Body of pancreas (tissue), 4 donors: ENCODE data around the gene ODF2L. TPM values are rescaled to one million over a fixed set of nuclear protein-coding genes. Genes with fewer than 3 reads are reported as not detected.

ENCODE experiments used
- ATAC-seq: fragments of 150-250 bp; one replicate; pipeline ENCODE4 v1.9.1; 2016
- DNase-seq, 4 donors: peaks; one replicate each; pipeline ENCODE4 v3.0.0-alpha.2; 2019
- H3K27ac ChIP-seq, 4 donors: fragments of 200-600 bp; sonication (generic); 1 replicate in 3 of 4; 2 replicates in 1 of 4; pipeline versions ENCODE4 v1.5.1 to v1.6.1; 2016 to 2019; ENCODE audit warnings: mild to moderate bottlenecking in 1 of 4, mixed read lengths in 1 of 4, moderate library complexity in 1 of 4
- H3K27me3 ChIP-seq, 2 donors: fragments of 200-600 bp; sonication (generic); one replicate each; pipeline ENCODE4 v1.6.0; 2016; ENCODE audit warnings: mild to moderate bottlenecking in 1 of 2
- H3K36me3 ChIP-seq, 2 donors: fragments of 200-600 bp; sonication (generic); replicated peaks in 1 of 2; 2 replicates each; pipeline ENCODE4 v1.5.1; 2016; ENCODE audit warnings: low read depth in 2 of 2; ENCODE audit not compliant: insufficient read depth in 1 of 2
- H3K4me1 ChIP-seq: fragments of 200-600 bp; sonication (generic); one replicate; pipeline ENCODE4 v1.6.0; 2016
- H3K4me3 ChIP-seq, 2 donors: fragments of 200-600 bp; sonication (generic); 1 replicate in 1 of 2; 2 replicates in 1 of 2; pipeline ENCODE4 v1.5.1; 2016 to 2019
- H3K9me3 ChIP-seq, 3 donors: fragments of 200-600 bp; sonication (generic); 1 replicate in 2 of 3; 2 replicates in 1 of 3; pipeline ENCODE4 v1.5.1; 2016
- POLR2A ChIP-seq, 3 donors: fragments of 450-650 bp; IDR thresholded peaks; one replicate each; pipeline ENCODE4 v1.6.1; 2016; ENCODE audit warnings: antibody characterized with exemption in 3 of 3, mild to moderate bottlenecking in 2 of 3
- WGBS, 2 donors: methylation state at CpG; one replicate each; pipeline ENCODE4 v1.1.5; 2017; 5-methylcytosine and 5-hydroxymethylcytosine counted together
- intact Hi-C: fragments of 100-400 bp; cut with DNase I; formaldehyde crosslinking; loops from one replicate; pipeline ENCODE4 v1.15.1; 2023
- total RNA-seq, 2 donors: library from RNA; depleted of rRNA; stranded (reverse); fragments of >200 nt; gene quantifications; one replicate each; pipeline ENCODE4 v1.1.0, GENCODE V29; 2016
- TF ChIP-seq, protein P1 (sequence below), 7 experiments: fragments of 450-650 bp in 4 of 7; fragments of 200-600 bp in 3 of 7; sonication (generic) in 3 of 7; IDR thresholded peaks; one replicate each; pipeline ENCODE4 v1.5.1; 2016 to 2019; ENCODE audit warnings: antibody characterized with exemption in 7 of 7

Gene ODF2L
- total RNA-seq, 2 donors from 2014 or later, result 22.3 to 34.3 TPM

DNA sequence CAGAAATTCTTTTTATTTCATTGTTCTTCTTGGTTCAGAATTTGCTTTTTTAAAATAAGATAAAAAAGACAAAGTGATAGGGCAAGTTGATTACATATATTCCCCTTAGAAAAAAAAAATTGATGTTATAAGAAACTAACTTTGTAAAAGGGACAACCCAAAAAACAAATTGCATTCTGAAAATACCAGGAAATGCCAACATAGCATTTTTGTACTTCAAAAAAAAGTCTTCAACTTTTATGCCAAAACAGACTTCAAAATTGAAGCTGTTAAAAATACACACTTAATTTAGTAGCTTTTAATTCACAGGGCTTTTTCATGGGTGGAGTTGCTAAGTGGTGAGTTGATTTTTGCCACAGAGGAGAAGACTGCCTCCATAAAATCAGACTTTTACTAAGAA is 70.9 kb downstream of the ODF2L start:
- TF ChIP-seq, protein P1, sequence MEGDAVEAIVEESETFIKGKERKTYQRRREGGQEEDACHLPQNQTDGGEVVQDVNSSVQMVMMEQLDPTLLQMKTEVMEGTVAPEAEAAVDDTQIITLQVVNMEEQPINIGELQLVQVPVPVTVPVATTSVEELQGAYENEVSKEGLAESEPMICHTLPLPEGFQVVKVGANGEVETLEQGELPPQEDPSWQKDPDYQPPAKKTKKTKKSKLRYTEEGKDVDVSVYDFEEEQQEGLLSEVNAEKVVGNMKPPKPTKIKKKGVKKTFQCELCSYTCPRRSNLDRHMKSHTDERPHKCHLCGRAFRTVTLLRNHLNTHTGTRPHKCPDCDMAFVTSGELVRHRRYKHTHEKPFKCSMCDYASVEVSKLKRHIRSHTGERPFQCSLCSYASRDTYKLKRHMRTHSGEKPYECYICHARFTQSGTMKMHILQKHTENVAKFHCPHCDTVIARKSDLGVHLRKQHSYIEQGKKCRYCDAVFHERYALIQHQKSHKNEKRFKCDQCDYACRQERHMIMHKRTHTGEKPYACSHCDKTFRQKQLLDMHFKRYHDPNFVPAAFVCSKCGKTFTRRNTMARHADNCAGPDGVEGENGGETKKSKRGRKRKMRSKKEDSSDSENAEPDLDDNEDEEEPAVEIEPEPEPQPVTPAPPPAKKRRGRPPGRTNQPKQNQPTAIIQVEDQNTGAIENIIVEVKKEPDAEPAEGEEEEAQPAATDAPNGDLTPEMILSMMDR (IDR thresholded peaks at IDR 0.05), result no peak
- TF ChIP-seq POLR2A (IDR thresholded peaks at IDR 0.05), result no peak
- ATAC-seq (no peak), DNase-seq (no peak)
- Histone ChIP-seq H3K27ac (no peak overlapping the region), H3K4me1 (no peaks in the 10 kb centered on the region), H3K27me3 (no peaks in the 10 kb centered on the region), H3K9me3 (no peaks in the 10 kb centered on the region), H3K36me3 (no peaks in the 10 kb centered on the region), H3K4me3 (no peak overlapping the region)
- intact Hi-C loops, result no loop called here

DNA sequence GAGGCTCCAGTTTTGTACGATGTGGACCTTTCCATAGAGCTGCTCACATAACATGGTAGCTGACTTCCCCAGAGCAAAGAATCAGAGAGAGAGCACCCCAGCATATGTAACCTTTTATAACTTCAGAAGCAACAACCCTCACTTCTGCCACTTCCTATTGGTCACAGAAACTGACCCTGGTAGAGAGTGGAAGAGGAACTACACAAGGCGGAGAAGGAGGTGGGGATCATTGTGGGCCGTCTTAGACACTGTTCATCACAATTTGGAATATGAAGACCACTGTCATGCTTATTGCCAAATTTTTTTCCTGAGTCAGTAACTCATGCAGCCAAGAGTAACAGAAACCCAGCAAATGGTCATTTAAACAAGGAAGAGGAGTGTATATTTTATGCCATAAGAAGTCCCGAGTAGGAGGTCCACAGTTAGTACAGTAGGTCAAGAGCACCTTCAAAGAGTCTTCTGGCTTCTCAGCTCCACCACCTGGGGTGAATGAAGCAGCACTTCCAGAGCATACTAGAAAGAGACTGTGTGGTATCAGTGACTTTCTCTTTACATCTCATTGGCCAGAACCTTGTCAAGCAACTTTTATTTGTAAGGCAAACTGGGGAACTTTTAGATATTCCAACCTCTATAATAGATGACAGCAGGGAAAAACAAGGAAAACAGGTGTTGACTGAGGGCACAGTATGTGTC is 71.8 kb downstream of the ODF2L start:
- Histone ChIP-seq H3K4me3 (no peak overlapping the region), H3K36me3 (no peaks in the 10 kb centered on the region), H3K27me3 (no peaks in the 10 kb centered on the region), H3K27ac (no peak overlapping the region), H3K9me3 (no peaks in the 10 kb centered on the region), H3K4me1 (no peaks in the 10 kb centered on the region)
- DNase-seq (no peak), ATAC-seq (no peak)
- 62 to 64% methylated on average over 4 of the region's 4 CpGs for WGBS, 2 donors
- intact Hi-C loops, result no loop called here
- TF ChIP-seq POLR2A (IDR thresholded peaks at IDR 0.05), result no peak
- TF ChIP-seq, protein P1 (IDR thresholded peaks at IDR 0.05), result no peak

DNA sequence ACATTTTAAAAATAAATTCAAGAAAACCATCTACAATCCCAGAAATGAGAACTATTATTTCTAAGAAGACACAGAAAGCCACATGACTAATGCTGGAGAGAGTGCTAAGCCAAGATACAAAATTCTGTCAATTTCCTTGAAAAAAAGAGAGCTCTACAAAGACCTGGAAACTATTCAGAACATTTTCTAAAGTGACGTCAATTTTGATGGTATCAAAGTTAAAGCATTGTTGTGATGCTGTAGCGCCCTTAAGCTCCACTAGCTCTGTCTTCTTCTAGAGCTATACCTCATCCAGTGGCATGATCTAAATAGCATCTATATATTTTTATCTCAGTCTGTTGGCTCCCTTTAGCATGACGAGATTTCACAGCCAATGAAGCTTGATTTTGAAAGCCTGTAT is 73.9 kb downstream of the ODF2L start:
- no peak for ATAC-seq
- Histone ChIP-seq H3K27ac (no peak overlapping the region), H3K4me3 (no peak overlapping the region), H3K9me3 (no peaks in the 10 kb centered on the region), H3K27me3 (no peaks in the 10 kb centered on the region), H3K4me1 (no peaks in the 10 kb centered on the region), H3K36me3 (no peaks in the 10 kb centered on the region)
- no peak for TF ChIP-seq POLR2A (IDR thresholded peaks at IDR 0.05)
- TF ChIP-seq, protein P1 (IDR thresholded peaks at IDR 0.05), result no peak
- 48 to 56% methylated on average over 3 of the region's 3 CpGs for WGBS, 2 donors
- no peak for DNase-seq
- intact Hi-C loops, result no loop called here

DNA sequence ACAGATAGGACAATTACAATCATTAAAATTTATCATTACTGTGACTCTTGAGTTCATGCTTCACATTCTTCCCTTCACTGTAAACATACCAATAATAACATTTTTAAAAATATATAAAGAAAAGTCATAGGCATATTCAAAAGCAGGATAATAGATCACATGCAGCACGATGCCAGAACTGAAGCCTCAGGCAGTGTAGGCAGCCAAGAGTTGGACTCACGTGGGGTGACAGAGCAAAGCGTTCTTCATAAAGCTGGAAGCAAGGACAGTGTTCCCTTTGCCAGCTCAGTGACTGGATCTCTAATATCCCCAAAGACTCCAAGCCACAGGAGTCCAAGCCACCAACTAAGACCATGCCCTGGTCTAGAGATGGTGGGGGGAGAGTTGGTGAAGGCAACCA is 77.7 kb downstream of the ODF2L start:
- Histone ChIP-seq H3K36me3 (no peaks in the 10 kb centered on the region), H3K9me3 (no peaks in the 10 kb centered on the region), H3K27me3 (no peaks in the 10 kb centered on the region), H3K4me1 (no peaks in the 10 kb centered on the region), H3K4me3 (no peak overlapping the region), H3K27ac (no peak overlapping the region)
- intact Hi-C loops, result no loop called here
- ATAC-seq (no peak), DNase-seq (no peak)
- 58 to 61% methylated on average over 3 of the region's 3 CpGs for WGBS, 2 donors
- TF ChIP-seq POLR2A (IDR thresholded peaks at IDR 0.05), result no peak
- TF ChIP-seq, protein P1 (IDR thresholded peaks at IDR 0.05), result no peak

DNA sequence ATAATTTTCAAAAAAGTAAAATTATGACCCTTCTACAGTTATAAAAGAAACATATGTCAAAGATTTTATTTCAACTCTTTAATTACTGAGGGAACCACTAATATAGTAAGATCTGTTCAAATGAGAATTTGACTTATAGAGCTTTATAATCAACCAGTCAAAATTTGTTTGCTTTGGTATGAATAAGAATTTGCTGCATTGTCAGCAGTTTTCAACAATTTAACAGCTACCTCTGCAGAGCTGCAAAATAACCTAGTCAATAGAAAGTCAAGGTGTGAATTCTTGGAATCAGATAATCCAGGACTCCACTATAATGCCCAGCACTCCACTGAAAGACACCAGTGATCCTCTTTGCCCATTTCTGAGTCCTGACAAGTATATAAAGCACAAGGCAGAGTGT is 78.2 kb downstream of the ODF2L start:
- H3K4me1 ChIP-seq, result no peaks in the 10 kb centered on the region
- no peaks in the 10 kb centered on the region for H3K36me3 ChIP-seq
- TF ChIP-seq, protein P1 (IDR thresholded peaks at IDR 0.05), result no peak
- TF ChIP-seq POLR2A (IDR thresholded peaks at IDR 0.05), result no peak
- no peak overlapping the region for H3K4me3 ChIP-seq
- H3K27ac ChIP-seq, result no peak overlapping the region
- no peaks in the 10 kb centered on the region for H3K27me3 ChIP-seq
- intact Hi-C loops, result no loop called here
- H3K9me3 ChIP-seq, result no peaks in the 10 kb centered on the region
- no peak for DNase-seq
- no peak for ATAC-seq
